Smooth muscle cell (in vitro differentiated cells): ENCODE results near the gene TMEM134. TPM values are rescaled to one million over a fixed set of nuclear protein-coding genes. Genes with fewer than 3 reads are reported as not detected.

Experiments used
- DNase-seq: peaks from one replicate; lab custom pipeline; 2025; ENCODE audit not compliant: unreplicated experiment; lab: John Stamatoyannopoulos, UW
- H2AFZ ChIP-seq: fragments of 200-600 bp; sonication (generic); 2 replicates; pipeline ENCODE4 v1.6.0; 2016; ENCODE audit warnings: antibody characterized with exemption, low read depth, mild to moderate bottlenecking
- H3F3A ChIP-seq: fragments of 200-600 bp; sonication (generic); 2 replicates; pipeline ENCODE4 v1.6.0; 2017; ENCODE audit warnings: antibody characterized with exemption, low read depth
- H3K27ac ChIP-seq: fragments of 200-600 bp; sonication (generic); 2 replicates; pipeline ENCODE4 v1.5.1; 2016; ENCODE audit warnings: low read depth, mild to moderate bottlenecking
- H3K27me3 ChIP-seq: fragments of 200-600 bp; sonication (generic); 2 replicates; pipeline ENCODE4 v1.6.1; 2016; ENCODE audit warnings: low read depth, mild to moderate bottlenecking
- H3K36me3 ChIP-seq: fragments of 200-600 bp; sonication (generic); 2 replicates; pipeline ENCODE4 v1.5.1; 2016; ENCODE audit warnings: low read depth
- H3K4me1 ChIP-seq: fragments of 200-600 bp; sonication (generic); 2 replicates; pipeline ENCODE4 v1.5.1; 2016; ENCODE audit warnings: low read depth
- H3K4me2 ChIP-seq: fragments of 200-600 bp; sonication (generic); 2 replicates; pipeline ENCODE4 v1.6.0; 2016; ENCODE audit warnings: mild to moderate bottlenecking
- H3K4me3 ChIP-seq: fragments of 200-600 bp; sonication (generic); 2 replicates; pipeline ENCODE4 v1.5.1; 2016; ENCODE audit warnings: mild to moderate bottlenecking
- H3K79me2 ChIP-seq: fragments of 200-600 bp; sonication (generic); 2 replicates; pipeline ENCODE4 v1.6.0; 2016; ENCODE audit warnings: low read depth, mild to moderate bottlenecking
- H3K9ac ChIP-seq: fragments of 200-600 bp; sonication (generic); 2 replicates; pipeline ENCODE4 v1.6.0; 2016; ENCODE audit warnings: low read depth
- H3K9me3 ChIP-seq: fragments of 200-600 bp; sonication (generic); replicated peaks from 2 replicates; pipeline ENCODE4 v1.5.1; 2016; ENCODE audit warnings: low read depth
- H4K20me1 ChIP-seq: fragments of 200-600 bp; sonication (generic); 2 replicates; pipeline ENCODE4 v1.6.0; 2016; ENCODE audit warnings: low read depth
- CTCF ChIP-seq: fragments of 200-600 bp; sonication (generic); IDR thresholded peaks from 2 replicates; pipeline ENCODE4 v1.5.1; 2017; ENCODE audit warnings: borderline replicate concordance, mild to moderate bottlenecking, antibody characterized with exemption; ENCODE audit not compliant: insufficient read depth, poor library complexity, severe bottlenecking
- WGBS: methylation state at CpG from one replicate; pipeline ENCODE4 v1.1.7; 2016; ENCODE audit warnings: low lambda C conversion rate; 5-methylcytosine and 5-hydroxymethylcytosine counted together
- polyA plus RNA-seq: library from polyadenylated mRNA; unstranded; fragments of >200 nt; fragmentation: Nextera tagmentation; extraction: Ambion mirVana; gene quantifications from 2 replicates; pipeline ENCODE4 v1.2.1, GENCODE V29; 2016
- total RNA-seq: library from RNA; depleted of rRNA; stranded (reverse); fragments of >200 nt; gene quantifications from 2 replicates; pipeline ENCODE4 v1.2.3, GENCODE V29; 2014

The TMEM134 gene
- total and polyA plus RNA-seq, 2 experiments from 2014 or later, result 114 to 135 TPM

DNA sequence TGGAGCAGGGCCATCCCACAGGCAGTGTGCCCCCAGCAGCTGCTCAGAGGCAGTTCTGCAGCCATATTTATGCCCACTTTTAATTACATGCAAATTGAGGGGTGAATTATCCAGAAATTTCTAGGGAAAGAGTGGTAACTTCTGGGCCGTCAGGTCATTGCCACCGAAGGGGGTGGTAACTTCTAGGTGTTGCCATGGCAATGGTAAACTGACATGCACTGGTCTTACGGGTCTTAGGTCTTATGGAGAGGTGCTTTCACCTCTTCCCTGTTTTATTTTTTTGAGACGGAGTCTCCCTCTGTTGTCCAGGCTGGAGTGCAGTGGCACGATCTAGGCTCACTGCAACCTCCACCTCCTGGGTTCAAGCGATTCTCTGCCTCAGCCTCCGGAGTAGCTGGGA is 3.8 kb upstream of the TMEM134 start:
- H3K79me2 ChIP-seq, result no peaks in the 10 kb centered on the region
- DNase-seq, result no peak

DNA sequence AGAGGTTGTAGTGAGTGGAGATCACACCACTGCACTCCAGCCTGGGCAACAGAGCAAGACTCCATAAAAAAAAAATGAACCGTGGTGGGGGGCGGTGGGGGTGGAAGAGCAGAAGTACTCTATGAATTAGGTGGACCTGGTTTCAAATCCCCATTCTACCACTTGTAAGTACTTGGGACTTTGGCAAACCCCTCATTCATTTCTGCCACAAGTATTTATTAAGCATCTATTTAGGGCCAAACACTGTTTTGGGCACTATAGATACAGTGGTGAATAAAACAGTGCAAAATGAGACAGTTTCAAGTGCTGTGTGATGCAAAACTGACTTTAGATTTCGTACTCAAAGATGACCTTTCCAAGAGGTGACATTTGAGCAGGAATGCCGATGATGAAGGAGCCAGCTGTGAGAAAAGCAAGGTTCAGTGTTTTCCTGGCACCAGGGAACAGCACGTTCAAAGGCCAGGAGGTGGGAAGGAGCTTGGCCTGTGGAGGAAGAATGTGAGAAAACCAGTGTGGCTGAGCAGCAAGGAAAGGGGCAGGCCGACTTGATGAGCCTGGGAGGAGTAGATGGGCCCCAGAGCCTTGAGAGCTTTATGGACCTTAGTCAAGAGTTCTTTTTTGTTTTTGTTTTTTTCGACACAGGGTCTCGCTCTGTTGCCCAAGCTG is 1.4 kb upstream of the TMEM134 start:
- peaks cover 4% of the 10 kb centered on the region for H3K79me2 ChIP-seq
- H4K20me1 ChIP-seq, result no peaks in the 10 kb centered on the region
- no peak overlapping the region for H3K27ac ChIP-seq
- H3K9ac ChIP-seq, result no peak overlapping the region
- H3K27me3 ChIP-seq, result no peaks in the 10 kb centered on the region
- no peak overlapping the region for H3K4me3 ChIP-seq
- TF ChIP-seq CTCF, result no peak
- no peaks in the 10 kb centered on the region for H3K36me3 ChIP-seq
- H3K4me1 ChIP-seq, result peaks cover 4% of the 10 kb centered on the region
- no peaks in the 10 kb centered on the region for H3F3A ChIP-seq
- no peak for DNase-seq
- H3K4me2 ChIP-seq, result no peak overlapping the region
- H2AFZ ChIP-seq, result no peak overlapping the region
- no peaks in the 10 kb centered on the region for H3K9me3 ChIP-seq
- 91% methylated on average over 8 of the region's 8 CpGs for WGBS

More for the DNA sequence above, 3.8 kb upstream of the TMEM134 start:
- H2AFZ ChIP-seq, result no peak overlapping the region
- no peaks in the 10 kb centered on the region for H3F3A ChIP-seq
- TF ChIP-seq CTCF, result no peak
- no peaks in the 10 kb centered on the region for H3K9me3 ChIP-seq
- H3K9ac ChIP-seq, result no peak overlapping the region
- H3K4me3 ChIP-seq, result no peak overlapping the region
- H3K36me3 ChIP-seq, result no peaks in the 10 kb centered on the region
- WGBS, result 84% methylated on average over 7 of the region's 7 CpGs
- no peak overlapping the region for H3K4me2 ChIP-seq
- H3K4me1 ChIP-seq, result peaks cover 4% of the 10 kb centered on the region
- no peaks in the 10 kb centered on the region for H3K27me3 ChIP-seq
- no peaks in the 10 kb centered on the region for H4K20me1 ChIP-seq
- no peak overlapping the region for H3K27ac ChIP-seq

DNA sequence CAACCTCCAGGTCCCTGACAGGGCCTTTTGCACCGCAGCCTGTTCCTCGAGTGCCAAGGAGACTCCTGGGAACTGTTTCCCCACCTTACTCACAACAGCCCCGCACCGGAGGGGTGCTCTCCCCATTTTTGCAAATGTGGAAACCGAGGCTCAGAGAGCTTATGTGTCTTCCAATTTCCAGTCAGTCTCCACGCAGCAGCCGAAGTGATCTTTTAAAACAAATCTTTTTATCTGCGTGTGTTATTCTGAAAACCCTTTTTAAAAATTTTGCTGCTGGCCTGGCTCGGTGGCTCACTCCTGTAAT is 409 bp upstream of the TMEM134 start:
- Histone ChIP-seq H3K4me1 (peaks cover 4% of the 10 kb centered on the region), H3K4me3 (peak overlapping the region; percentile 78), H3K36me3 (no peaks in the 10 kb centered on the region), H3K9me3 (no peaks in the 10 kb centered on the region), H3K79me2 (peaks cover 4% of the 10 kb centered on the region), H3F3A (no peaks in the 10 kb centered on the region), H2AFZ (peak overlapping the region; percentile 96), H3K4me2 (peak overlapping the region; percentile 97), H3K27me3 (no peaks in the 10 kb centered on the region), H4K20me1 (no peaks in the 10 kb centered on the region), H3K27ac (peak overlapping the region; percentile 74), H3K9ac (peak overlapping the region; percentile 89)
- DNase-seq, result no peak
- no peak for TF ChIP-seq CTCF
- WGBS, result 39% methylated on average over 9 of the region's 9 CpGs

DNA sequence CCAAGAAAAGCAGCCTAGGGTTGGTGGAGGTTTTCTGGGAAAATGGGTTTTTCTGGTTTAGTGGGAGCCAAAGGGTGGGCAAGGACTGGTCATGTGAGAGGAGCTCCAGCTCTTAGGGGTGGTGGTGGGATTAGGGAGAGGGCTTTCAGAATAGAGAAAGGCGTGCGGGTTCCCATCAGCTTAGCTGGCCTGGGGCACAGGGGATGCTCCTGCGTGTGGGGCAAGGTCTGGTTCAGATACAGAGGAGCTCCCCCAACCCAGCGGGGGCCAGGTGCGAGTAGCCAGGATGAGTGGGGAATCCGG is 644 bp downstream of the TMEM134 start:
- Histone ChIP-seq H3K27me3 (no peaks in the 10 kb centered on the region), H3K9ac (peak overlapping the region; percentile 87), H3K36me3 (no peaks in the 10 kb centered on the region), H3F3A (no peaks in the 10 kb centered on the region), H3K4me1 (peaks cover 4% of the 10 kb centered on the region), H3K9me3 (no peaks in the 10 kb centered on the region), H4K20me1 (no peaks in the 10 kb centered on the region), H3K4me3 (peak overlapping the region; percentile 78), H3K27ac (peak overlapping the region; percentile 86), H2AFZ (peak overlapping the region; percentile 59), H3K79me2 (peaks cover 4% of the 10 kb centered on the region), H3K4me2 (peak overlapping the region; percentile 92)
- no peak for DNase-seq
- 9% methylated on average over 6 of the region's 6 CpGs for WGBS
- no peak for TF ChIP-seq CTCF
